H9 (cell line): Measurements from ENCODE around the gene TUBD1. TPM values are rescaled to one million over a fixed set of nuclear protein-coding genes. Genes with fewer than 3 reads are reported as not detected.

Experiments used
- DNase-seq: peaks from one replicate; pipeline ENCODE4 v3.0.0-alpha.2; 2017
- H2AFZ ChIP-seq: one replicate; pipeline ENCODE4 v1.6.1; 2013; ENCODE audit warnings: mild to moderate bottlenecking, low read length, control low read depth, moderate library complexity
- H2AK5ac ChIP-seq: 2 replicates; pipeline ENCODE4 v1.6.1; 2013; ENCODE audit warnings: low read length, control low read depth, mixed read lengths; ENCODE audit not compliant: insufficient read length
- H2BK120ac ChIP-seq: one replicate; pipeline ENCODE4 v1.6.1; 2013; ENCODE audit warnings: low read depth, mild to moderate bottlenecking, low read length, control low read depth, inconsistent platforms; ENCODE audit not compliant: poor library complexity, severe bottlenecking
- H2BK12ac ChIP-seq: 2 replicates; pipeline ENCODE4 v1.6.1; 2013; ENCODE audit warnings: low read length, control low read depth, mixed read lengths, low read depth; ENCODE audit not compliant: insufficient read length
- H2BK15ac ChIP-seq: 2 replicates; pipeline ENCODE4 v1.6.1; 2013; ENCODE audit warnings: low read depth, low read length, control low read depth
- H2BK20ac ChIP-seq: one replicate; pipeline ENCODE4 v1.6.1; 2013; ENCODE audit warnings: low read depth, mild to moderate bottlenecking, low read length, control low read depth, inconsistent platforms; ENCODE audit not compliant: poor library complexity, severe bottlenecking
- H2BK5ac ChIP-seq: 2 replicates; pipeline ENCODE4 v1.6.1; 2013; ENCODE audit warnings: low read length, control low read depth, mixed read lengths; ENCODE audit not compliant: insufficient read length
- H3K14ac ChIP-seq: 2 replicates; pipeline ENCODE4 v1.6.1; 2013; ENCODE audit warnings: low read length, control low read depth; ENCODE audit not compliant: insufficient read depth
- H3K18ac ChIP-seq: 2 replicates; pipeline ENCODE4 v1.6.1; 2013; ENCODE audit warnings: low read depth, mild to moderate bottlenecking, mixed read lengths, low read length, control low read depth; ENCODE audit not compliant: insufficient read length
- H3K23ac ChIP-seq: 2 replicates; pipeline ENCODE4 v1.6.1; 2013; ENCODE audit warnings: low read length, control low read depth, mixed read lengths, low read depth; ENCODE audit not compliant: insufficient read length
- H3K23me2 ChIP-seq: 2 replicates; pipeline ENCODE4 v1.6.1; 2013; ENCODE audit warnings: low read depth, mild to moderate bottlenecking, mixed read lengths, low read length, control low read depth; ENCODE audit not compliant: insufficient read length, poor library complexity, severe bottlenecking
- H3K27ac ChIP-seq: 2 replicates; pipeline ENCODE4 v1.5.1; 2013; ENCODE audit warnings: low read length, control low read depth, mixed read lengths, low read depth; ENCODE audit not compliant: insufficient read length
- H3K27me3 ChIP-seq: 2 replicates; pipeline ENCODE4 v1.6.1; 2013; ENCODE audit warnings: low read length, control low read depth, inconsistent platforms; ENCODE audit not compliant: insufficient read depth
- H3K4ac ChIP-seq: 2 replicates; pipeline ENCODE4 v1.6.1; 2013; ENCODE audit warnings: low read depth, mild to moderate bottlenecking, control low read depth, inconsistent platforms, low read length, moderate library complexity
- H3K4me1 ChIP-seq: 2 replicates; pipeline ENCODE4 v1.6.1; 2013; ENCODE audit warnings: low read length, control low read depth, inconsistent platforms; ENCODE audit not compliant: insufficient read depth
- H3K4me2 ChIP-seq: 2 replicates; pipeline ENCODE4 v1.6.1; 2013; ENCODE audit warnings: low read length, control low read depth, mixed read lengths; ENCODE audit not compliant: insufficient read length, insufficient read depth
- H3K56ac ChIP-seq: 2 replicates; pipeline ENCODE4 v1.6.1; 2013; ENCODE audit warnings: low read depth, mild to moderate bottlenecking, mixed read lengths, low read length, control low read depth; ENCODE audit not compliant: insufficient read length
- H3K79me1 ChIP-seq: 2 replicates; pipeline ENCODE4 v1.6.1; 2013; ENCODE audit warnings: low read depth, mild to moderate bottlenecking, moderate library complexity, low read length, control low read depth, inconsistent platforms; ENCODE audit not compliant: insufficient read depth, poor library complexity, severe bottlenecking
- H3K79me2 ChIP-seq: 2 replicates; pipeline ENCODE4 v1.6.1; 2013; ENCODE audit warnings: low read length, control low read depth, inconsistent platforms; ENCODE audit not compliant: insufficient read depth
- H3K9ac ChIP-seq: 2 replicates; pipeline ENCODE4 v1.6.1; 2013; ENCODE audit warnings: low read length, control low read depth, mixed read lengths; ENCODE audit not compliant: insufficient read length; ENCODE audit errors: extremely low read depth
- H3K9me3 ChIP-seq: one replicate; pipeline ENCODE4 v1.6.1; 2013; ENCODE audit warnings: low read depth, low read length, inconsistent platforms; ENCODE audit not compliant: control insufficient read depth
- H3T11ph ChIP-seq: one replicate; pipeline ENCODE4 v1.6.1; 2013; ENCODE audit warnings: mild to moderate bottlenecking, low read length, control low read depth, inconsistent platforms
- H4K20me1 ChIP-seq: one replicate; pipeline ENCODE4 v1.6.1; 2013; ENCODE audit not compliant: control insufficient read depth, insufficient read length, insufficient read depth
- H4K5ac ChIP-seq: 2 replicates; pipeline ENCODE4 v1.6.1; 2013; ENCODE audit warnings: low read depth, mild to moderate bottlenecking, mixed read lengths, low read length, control low read depth; ENCODE audit not compliant: insufficient read length
- H4K8ac ChIP-seq: replicated peaks from 2 replicates; pipeline ENCODE4 v1.6.1; 2013; ENCODE audit warnings: low read length, control low read depth, mixed read lengths, low read depth; ENCODE audit not compliant: insufficient read length
- H4K91ac ChIP-seq: 2 replicates; pipeline ENCODE4 v1.6.1; 2013; ENCODE audit warnings: low read depth, mild to moderate bottlenecking, moderate library complexity, mixed read lengths, low read length, control low read depth; ENCODE audit not compliant: insufficient read length
- H3K27ac Mint-ChIP-seq, 3 experiments: 2 replicates in 2 of 3; 3 replicates in 1 of 3; pipeline ENCODE4 v1.8.0; 2020 to 2021; ENCODE audit warnings: mixed read lengths in 3 of 3, mild to moderate bottlenecking in 1 of 3, moderate library complexity in 1 of 3
- H3K27me3 Mint-ChIP-seq: 2 replicates; pipeline ENCODE4 v1.8.0; 2021; ENCODE audit warnings: low read depth, mild to moderate bottlenecking, moderate library complexity, mixed read lengths
- H3K36me3 Mint-ChIP-seq, 3 experiments: 2 replicates in 2 of 3; 3 replicates in 1 of 3; pipeline ENCODE4 v1.8.0; 2020 to 2021; ENCODE audit warnings: low read depth in 3 of 3, mixed read lengths in 3 of 3; ENCODE audit not compliant: insufficient read depth in 1 of 3
- H3K4me1 Mint-ChIP-seq, 2 experiments: 2 replicates each; pipeline ENCODE4 v1.8.0; 2020; ENCODE audit warnings: mixed read lengths in 2 of 2
- H3K4me3 Mint-ChIP-seq, 2 experiments: 2 replicates in 1 of 2; 3 replicates in 1 of 2; pipeline ENCODE4 v1.8.0; 2020 to 2021; ENCODE audit warnings: mild to moderate bottlenecking in 2 of 2, mixed read lengths in 2 of 2, moderate library complexity in 1 of 2
- H3K9me3 Mint-ChIP-seq, 2 experiments: 2 replicates in 1 of 2; 3 replicates in 1 of 2; pipeline ENCODE4 v1.8.0; 2020; ENCODE audit warnings: mild to moderate bottlenecking in 2 of 2, mixed read lengths in 2 of 2, moderate library complexity in 1 of 2
- CTCF ChIP-seq: fragments of 200-600 bp; sonication (generic); conservative IDR thresholded peaks from 3 replicates; pipeline ENCODE4 v1.8.0; 2021; ENCODE audit warnings: antibody characterized with exemption, mild to moderate bottlenecking
- WGBS: extraction: QIAGEN DNeasy Blood & Tissue Kit; methylation state at CpG from one replicate; pipeline ENCODE4 v1.1.7; 2013; ENCODE audit warnings: missing lambda C conversion rate, low lambda C conversion rate, mixed read lengths; ENCODE audit not compliant: insufficient read length; ENCODE audit errors: extremely low coverage; 5-methylcytosine and 5-hydroxymethylcytosine counted together
- total RNA-seq: library from RNA; stranded (reverse); gene quantifications from 2 replicates; pipeline ENCODE4 v1.2.1, GENCODE V29; 2021

Gene TUBD1
- total RNA-seq, 1 experiment from 2014 or later, result 26.4 TPM

- no peak overlapping the region for H3T11ph ChIP-seq
- peaks cover 3% of the 10 kb centered on the region for H3K23me2 ChIP-seq
- H2AFZ ChIP-seq, result no peak overlapping the region
- no peak overlapping the region for H3K4ac ChIP-seq
- no peak overlapping the region for H4K8ac ChIP-seq
- H3K14ac ChIP-seq, result no peak overlapping the region; the same call in 1 of the 2 replicates
- no peak overlapping the region for H2BK20ac ChIP-seq
- H4K91ac ChIP-seq, result no peak overlapping the region
- DNase-seq, result no peak
- no peaks in the 10 kb centered on the region for H3K9me3 ChIP-seq
- peaks cover 10% of the 10 kb centered on the region; the same call in 1 of the 2 replicates for H3K79me2 ChIP-seq
- no peak for TF ChIP-seq CTCF
- H3K4me1 ChIP-seq, result no peaks in the 10 kb centered on the region
- H3K23ac ChIP-seq, result no peak overlapping the region
- H3K79me1 ChIP-seq, result no peaks in the 10 kb centered on the region
- H3K27me3 ChIP-seq, result no peaks in the 10 kb centered on the region
- no peak overlapping the region for H2BK5ac ChIP-seq
- no peak overlapping the region for H2BK12ac ChIP-seq
- H3K4me2 ChIP-seq, result peak overlapping the region; percentile 90
- H3K27ac ChIP-seq, result peak overlapping the region; percentile 90
- peak overlapping the region; percentile 21 for H3K18ac ChIP-seq
- no CpG with 5 or more reads among the region's 6 CpGs for WGBS
- no peaks in the 10 kb centered on the region for H4K20me1 ChIP-seq
- no peak overlapping the region for H2BK15ac ChIP-seq
- Mint-ChIP-seq H3K4me3 (peak overlapping the region; percentile 89 to 94), H3K4me1 (peaks cover 26 to 35% of the 10 kb centered on the region in 2 experiments), H3K27ac (peak overlapping the region; percentile 98 to 100 (median 98)), H3K9me3 (no peaks in the 10 kb centered on the region; a peak in 2 of 5 replicates), H3K36me3 (peaks cover 32 to 51% (median 49%) of the 10 kb centered on the region in 3 experiments), H3K27me3 (no peaks in the 10 kb centered on the region)
- peak overlapping the region; percentile 100 for H3K9ac ChIP-seq
- no peak overlapping the region for H3K56ac ChIP-seq
- no peak overlapping the region for H4K5ac ChIP-seq
- no peak overlapping the region for H2BK120ac ChIP-seq
- H2AK5ac ChIP-seq, result no peak overlapping the region
Measured at GRCh38 chr17:59839651-59840328, 53.0 kb downstream of the TUBD1 start.
